Endothelial cell of umbilical vein (primary cell): ENCODE data around the gene UBA6. TPM values are rescaled to one million over a fixed set of nuclear protein-coding genes. Genes with fewer than 3 reads are reported as not detected.

Experiments used
- BruUV-seq: library from RNA; stranded (reverse); fragments of 400-500 nt; replicated peaks from 2 replicates; lab custom pipeline; 2021; lab: Mats Ljungman, UMichigan
- CTCF ChIA-PET: fragments of 300-600, 350-600 bp; sonication (Branson Sonifier 250); formaldehyde crosslinking; loops from one replicate; lab custom pipeline; 2021; ENCODE audit warnings: antibody characterized with exemption, inconsistent platforms; lab: Charles Lee
- POLR2A ChIA-PET: fragments of 300-600, 350-600 bp; sonication (Branson Sonifier 250); formaldehyde crosslinking; loops from one replicate; lab custom pipeline; 2021; ENCODE audit warnings: antibody characterized with exemption, inconsistent platforms; lab: Charles Lee
- DNase-seq: peaks from one replicate; pipeline ENCODE4 v3.0.0-alpha.2; 2011; ENCODE audit warnings: low read depth, low spot score
- FAIRE-seq: peaks from 2 replicates; lab custom pipeline; 2011; peaks lifted over from hg19 to GRCh38; lab: Jason Lieb, UNC
- H2AFZ ChIP-seq: 2 replicates; pipeline ENCODE4 v1.6.0; 2012; ENCODE audit warnings: low read depth, low read length, control low read depth, inconsistent platforms
- H3K27ac ChIP-seq: 2 replicates; pipeline ENCODE4 v1.5.1; 2011; ENCODE audit warnings: low read depth, mild to moderate bottlenecking, control low read depth, low read length, moderate library complexity; ENCODE audit not compliant: insufficient read depth
- H3K27me3 ChIP-seq, 2 experiments: 2 replicates each; pipeline versions ENCODE4 v1.6.0 to v1.6.1; 2011; ENCODE audit warnings: low read length in 2 of 2, mixed read lengths in 1 of 2; ENCODE audit not compliant: control insufficient read depth in 2 of 2, insufficient read depth in 2 of 2
- H3K36me3 ChIP-seq, 2 experiments: 2 replicates in 1 of 2; 3 replicates in 1 of 2; pipeline ENCODE4 v1.5.1; 2011; ENCODE audit warnings: low read length in 2 of 2, mild to moderate bottlenecking in 1 of 2, moderate library complexity in 1 of 2; ENCODE audit not compliant: control insufficient read depth in 2 of 2, insufficient read depth in 2 of 2; ENCODE audit errors: extremely low read depth in 1 of 2
- H3K4me1 ChIP-seq: 3 replicates; pipeline ENCODE4 v1.5.1; 2011; ENCODE audit warnings: mild to moderate bottlenecking, low read length; ENCODE audit not compliant: control insufficient read depth, insufficient read depth; ENCODE audit errors: extremely low read depth
- H3K4me2 ChIP-seq: 2 replicates; pipeline ENCODE4 v1.6.1; 2011; ENCODE audit warnings: low read length, control low read depth, mixed read lengths; ENCODE audit not compliant: insufficient read depth
- H3K4me3 ChIP-seq, 3 experiments: fragments of 200-600 bp in 1 of 3; sonication (generic), shearing (Covaris generic) in 1 of 3; replicated peaks in 1 of 3; 2 replicates each; pipeline ENCODE4 v1.5.1; 2011 to 2016; ENCODE audit warnings: control low read depth in 3 of 3, low read length in 3 of 3, mild to moderate bottlenecking in 2 of 3, inconsistent platforms in 1 of 3, low read depth in 1 of 3, moderate library complexity in 1 of 3; ENCODE audit not compliant: insufficient read depth in 1 of 3
- H3K79me2 ChIP-seq: 2 replicates; pipeline ENCODE4 v1.6.0; 2012; ENCODE audit warnings: low read length, inconsistent platforms; ENCODE audit not compliant: control insufficient read depth, insufficient read depth
- H3K9ac ChIP-seq: replicated peaks from 2 replicates; pipeline ENCODE3; 2011; ENCODE audit warnings: low read length, control low read depth; ENCODE audit not compliant: insufficient read depth; ENCODE audit errors: extremely low read depth
- H3K9me1 ChIP-seq: replicated peaks from 3 replicates; pipeline ENCODE4 v1.6.0; 2011; ENCODE audit warnings: mild to moderate bottlenecking, low read length; ENCODE audit not compliant: control insufficient read depth, insufficient read depth; ENCODE audit errors: extremely low read depth
- H3K9me3 ChIP-seq: replicated peaks from 2 replicates; pipeline ENCODE4 v1.5.1; 2012; ENCODE audit warnings: low read length, inconsistent platforms; ENCODE audit not compliant: control insufficient read depth, insufficient read depth
- H4K20me1 ChIP-seq: replicated peaks from 2 replicates; pipeline ENCODE3; 2011; ENCODE audit warnings: mild to moderate bottlenecking, low read length; ENCODE audit not compliant: control insufficient read depth, insufficient read depth; ENCODE audit errors: extremely low read depth
- EZH2 ChIP-seq: IDR thresholded peaks from 2 replicates; pipeline ENCODE4 v1.6.1; 2012; ENCODE audit warnings: borderline replicate concordance, low read depth, mild to moderate bottlenecking, moderate library complexity, low read length, inconsistent platforms; ENCODE audit not compliant: severe bottlenecking
- FOS ChIP-seq: IDR thresholded peaks from 2 replicates; pipeline ENCODE4 v1.6.1; 2011; ENCODE audit warnings: mild to moderate bottlenecking, low read length, moderate library complexity, borderline replicate concordance; ENCODE audit not compliant: insufficient read depth
- GATA2 ChIP-seq: IDR thresholded peaks from 2 replicates; pipeline ENCODE4 v1.7.0; 2011; ENCODE audit warnings: low read depth, mild to moderate bottlenecking, moderate library complexity, mixed read lengths, low read length; ENCODE audit not compliant: insufficient read length, insufficient read depth
- JUN ChIP-seq: IDR thresholded peaks from 2 replicates; pipeline ENCODE4 v1.6.1; 2011; ENCODE audit warnings: borderline replicate concordance, low read depth; ENCODE audit not compliant: insufficient read length, insufficient read depth
- MYC ChIP-seq: IDR thresholded peaks from one replicate; pipeline ENCODE4 v1.6.1; 2011; ENCODE audit warnings: mild to moderate bottlenecking, low read depth, low read length
- POLR2A ChIP-seq: IDR thresholded peaks from 2 replicates; pipeline ENCODE4 v1.6.1; 2012; ENCODE audit warnings: low read depth, mild to moderate bottlenecking, control low read depth, low read length
- POLR2AphosphoS5 ChIP-seq: IDR thresholded peaks from 2 replicates; pipeline ENCODE4 v1.6.1; 2012; ENCODE audit warnings: low read depth, mild to moderate bottlenecking, control low read depth, low read length, moderate library complexity; ENCODE audit not compliant: insufficient read depth
- dilution Hi-C: fragments of 300-500 bp; cut with MboI; formaldehyde crosslinking; loops from one replicate; pipeline ENCODE4 v1.15.0; 2019; ENCODE audit warnings: low sequenced_read_pairs; ENCODE audit not compliant: extremely low pct_ligation_motif_present
- intact Hi-C: fragments of 100-400 bp; cut with micrococcal nuclease; formaldehyde crosslinking; loops from one replicate; pipeline ENCODE4 v1.10.0; 2022
- polyA plus RNA-seq, 4 experiments: library from polyadenylated mRNA; depleted of rRNA in 3 of 4; stranded (reverse) in 3 of 4; unstranded in 1 of 4; fragments of >200 nt; gene quantifications; 2 replicates each; pipeline versions ENCODE4 v1.2.1 to v1.2.3, GENCODE V29; 2011 to 2012; ENCODE audit warnings: missing spikeins in 1 of 4
- total RNA-seq: library from RNA; stranded (reverse); gene quantifications from 2 replicates; pipeline ENCODE4 v1.2.3, GENCODE V29; 2021
- TF ChIP-seq, protein P1 (sequence below): IDR thresholded peaks from 2 replicates; pipeline ENCODE4 v1.6.1; 2011; ENCODE audit not compliant: insufficient read depth, insufficient read length
- TF ChIP-seq, protein P2 (sequence below), 2 donors: IDR thresholded peaks; 1 replicate in 1 of 2; 2 replicates in 1 of 2; pipeline ENCODE4 v1.5.1; 2011; ENCODE audit warnings: low read length in 2 of 2, mild to moderate bottlenecking in 2 of 2, moderate library complexity in 2 of 2, control low read depth in 1 of 2, inconsistent platforms in 1 of 2, low read depth in 1 of 2; ENCODE audit not compliant: insufficient read depth in 1 of 2; ENCODE audit errors: extremely low read depth in 1 of 2

UBA6 gene
- total and polyA plus RNA-seq, 2 donors (not counting 3 experiments of a cell fraction or from before 2014, with no cell fraction given) = 30.9 to 96.4 TPM

DNA sequence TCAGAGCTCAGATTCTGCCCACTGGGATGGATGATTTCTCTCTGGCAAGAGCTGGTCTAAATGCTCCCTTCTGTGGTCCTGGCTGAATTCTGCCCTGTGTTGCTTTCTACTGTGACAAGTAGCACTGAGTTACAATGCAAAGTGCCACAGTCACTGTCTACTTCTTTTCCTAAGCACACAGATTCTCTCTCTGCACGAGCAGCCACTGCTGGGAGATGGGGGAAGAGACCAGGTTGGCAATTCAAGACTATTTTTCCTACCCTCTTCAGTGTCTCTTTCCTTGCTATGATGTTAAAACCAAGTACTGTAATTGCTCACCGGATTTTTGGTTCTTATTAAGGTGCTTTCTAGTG is 97.0 kb downstream of the UBA6 start:
- Histone ChIP-seq H3K9me1 (no peaks in the 10 kb centered on the region), H3K4me3 (no peak overlapping the region), H3K27ac (no peak overlapping the region), H3K9me3 (no peaks in the 10 kb centered on the region), H3K4me1 (no peaks in the 10 kb centered on the region), H2AFZ (no peak overlapping the region), H4K20me1 (no peaks in the 10 kb centered on the region), H3K4me2 (no peak overlapping the region), H3K27me3 (no peaks in the 10 kb centered on the region), H3K36me3 (no peaks in the 10 kb centered on the region), H3K9ac (no peak overlapping the region), H3K79me2 (no peaks in the 10 kb centered on the region)
- no peak for TF ChIP-seq POLR2A
- TF ChIP-seq, protein P1, sequence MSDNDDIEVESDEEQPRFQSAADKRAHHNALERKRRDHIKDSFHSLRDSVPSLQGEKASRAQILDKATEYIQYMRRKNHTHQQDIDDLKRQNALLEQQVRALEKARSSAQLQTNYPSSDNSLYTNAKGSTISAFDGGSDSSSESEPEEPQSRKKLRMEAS = no peak
- no peak for TF ChIP-seq POLR2AphosphoS5
- TF ChIP-seq FOS = no peak
- TF ChIP-seq, protein P2, sequence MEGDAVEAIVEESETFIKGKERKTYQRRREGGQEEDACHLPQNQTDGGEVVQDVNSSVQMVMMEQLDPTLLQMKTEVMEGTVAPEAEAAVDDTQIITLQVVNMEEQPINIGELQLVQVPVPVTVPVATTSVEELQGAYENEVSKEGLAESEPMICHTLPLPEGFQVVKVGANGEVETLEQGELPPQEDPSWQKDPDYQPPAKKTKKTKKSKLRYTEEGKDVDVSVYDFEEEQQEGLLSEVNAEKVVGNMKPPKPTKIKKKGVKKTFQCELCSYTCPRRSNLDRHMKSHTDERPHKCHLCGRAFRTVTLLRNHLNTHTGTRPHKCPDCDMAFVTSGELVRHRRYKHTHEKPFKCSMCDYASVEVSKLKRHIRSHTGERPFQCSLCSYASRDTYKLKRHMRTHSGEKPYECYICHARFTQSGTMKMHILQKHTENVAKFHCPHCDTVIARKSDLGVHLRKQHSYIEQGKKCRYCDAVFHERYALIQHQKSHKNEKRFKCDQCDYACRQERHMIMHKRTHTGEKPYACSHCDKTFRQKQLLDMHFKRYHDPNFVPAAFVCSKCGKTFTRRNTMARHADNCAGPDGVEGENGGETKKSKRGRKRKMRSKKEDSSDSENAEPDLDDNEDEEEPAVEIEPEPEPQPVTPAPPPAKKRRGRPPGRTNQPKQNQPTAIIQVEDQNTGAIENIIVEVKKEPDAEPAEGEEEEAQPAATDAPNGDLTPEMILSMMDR (IDR thresholded peaks at IDR 0.05; ENCODE audit: extremely low read depth in 1 of 2, insufficient read depth in 1 of 2, low read depth in 1 of 2, low read length in 2 of 2) = no peak
- TF ChIP-seq EZH2 = no peak
- TF ChIP-seq JUN = no peak
- TF ChIP-seq MYC = no peak
- TF ChIP-seq GATA2 = no peak
- BruUV-seq = no TSS peak
- DNase-seq = no peak
- ChIA-PET CTCF (no interaction called here), POLR2A (no interaction called here)
- dilution Hi-C loops (no loop called here), intact Hi-C loops (no loop called here)
- no peak for FAIRE-seq
